GM23338 (cell line): ENCODE results near the gene PPP1R2B. TPM values are rescaled to one million over a fixed set of nuclear protein-coding genes. Genes with fewer than 3 reads are reported as not detected.
A peak's percentile ranks its signal among the peaks of the same experiment; 100 is the strongest.

Experiments used
- ATAC-seq: fragments of 200-7000 bp; cut with Tn5 transposase; 3 replicates; pipeline ENCODE4 v1.9.1; 2020
- DNase-seq: peaks from one replicate; pipeline ENCODE4 v3.0.0-alpha.2; 2015; ENCODE audit warnings: low spot score
- H2AFZ ChIP-seq: fragments of 200-600 bp; sonication (generic); 2 replicates; pipeline ENCODE4 v1.8.0; 2016; ENCODE audit warnings: antibody characterized with exemption, mild to moderate bottlenecking, moderate library complexity
- H3F3A ChIP-seq: fragments of 200-600 bp; sonication (generic); replicated peaks from 2 replicates; pipeline ENCODE4 v1.8.0; 2017; ENCODE audit warnings: antibody characterized with exemption, mixed run types, low read depth
- H3K27ac ChIP-seq: fragments of 200-600 bp; sonication (generic); 2 replicates; pipeline ENCODE4 v1.6.1; 2016; ENCODE audit warnings: low read depth
- H3K27me3 ChIP-seq: fragments of 200-600 bp; sonication (generic); 2 replicates; pipeline ENCODE4 v1.8.0; 2016; ENCODE audit warnings: mild to moderate bottlenecking, mixed run types, moderate library complexity; ENCODE audit not compliant: insufficient read depth
- H3K36me3 ChIP-seq: fragments of 200-600 bp; sonication (generic); 2 replicates; pipeline ENCODE4 v1.8.0; 2016; ENCODE audit warnings: mild to moderate bottlenecking; ENCODE audit not compliant: insufficient read depth
- H3K4me1 ChIP-seq: fragments of 200-600 bp; sonication (generic); 2 replicates; pipeline ENCODE4 v1.8.0; 2016; ENCODE audit warnings: mild to moderate bottlenecking, moderate library complexity; ENCODE audit not compliant: insufficient read depth
- H3K4me2 ChIP-seq: fragments of 200-600 bp; sonication (generic); 2 replicates; pipeline ENCODE4 v1.7.1; 2017; ENCODE audit warnings: mixed run types
- H3K4me3 ChIP-seq: fragments of 200-600 bp; sonication (generic); 2 replicates; pipeline ENCODE4 v1.6.1; 2016; ENCODE audit warnings: mixed run types
- H3K79me2 ChIP-seq: fragments of 200-600 bp; sonication (generic); replicated peaks from 2 replicates; pipeline ENCODE4 v1.8.0; 2017; ENCODE audit warnings: mild to moderate bottlenecking; ENCODE audit not compliant: insufficient read depth
- H3K9me2 ChIP-seq: fragments of 200-600 bp; sonication (generic); 2 replicates; pipeline ENCODE4 v1.8.0; 2017; ENCODE audit not compliant: insufficient read depth
- H4K20me1 ChIP-seq: fragments of 200-600 bp; sonication (generic); replicated peaks from 2 replicates; pipeline ENCODE4 v1.8.0; 2017; ENCODE audit warnings: mild to moderate bottlenecking; ENCODE audit not compliant: insufficient read depth
- H3K27ac Mint-ChIP-seq: 2 replicates; pipeline ENCODE4 v1.8.0; 2020; ENCODE audit warnings: inconsistent platforms, mild to moderate bottlenecking, moderate library complexity, mixed read lengths
- H3K27me3 Mint-ChIP-seq: 3 replicates; pipeline ENCODE4 v1.8.0; 2022; ENCODE audit warnings: low read depth, mild to moderate bottlenecking, moderate library complexity, mixed read lengths, inconsistent platforms; ENCODE audit not compliant: insufficient read depth, poor library complexity
- H3K36me3 Mint-ChIP-seq: 3 replicates; pipeline ENCODE4 v1.8.0; 2021; ENCODE audit warnings: low read depth, mild to moderate bottlenecking, inconsistent platforms, moderate library complexity, mixed read lengths
- H3K4me1 Mint-ChIP-seq: 3 replicates; pipeline ENCODE4 v1.8.0; 2020; ENCODE audit warnings: mild to moderate bottlenecking, inconsistent platforms, mixed read lengths
- H3K4me3 Mint-ChIP-seq: 3 replicates; pipeline ENCODE4 v1.8.0; 2021; ENCODE audit warnings: moderate library complexity, mild to moderate bottlenecking, inconsistent platforms, mixed read lengths
- H3K9me3 Mint-ChIP-seq: 3 replicates; pipeline ENCODE4 v1.8.0; 2020; ENCODE audit warnings: moderate library complexity, mild to moderate bottlenecking, inconsistent platforms, mixed read lengths
- CREB1 ChIP-seq: fragments of 250-450 bp; sonication (Bioruptor Pico); IDR thresholded peaks from 2 replicates; pipeline ENCODE4 v1.5.0; 2020; ENCODE audit warnings: low read depth, mild to moderate bottlenecking, moderate library complexity
- EZH2 ChIP-seq: fragments of 200-600 bp; sonication (generic); IDR thresholded peaks from one replicate; pipeline ENCODE4 v1.8.0; 2017; ENCODE audit warnings: antibody characterized with exemption, mild to moderate bottlenecking, low read depth; ENCODE audit not compliant: unreplicated experiment
- JUNB ChIP-seq: IDR thresholded peaks from one replicate; pipeline ENCODE4 v1.6.1; 2016; ENCODE audit warnings: antibody characterized with exemption; ENCODE audit not compliant: unreplicated experiment
- NANOG ChIP-seq: IDR thresholded peaks from 2 replicates; pipeline ENCODE4 v1.6.1; 2016; ENCODE audit warnings: antibody characterized with exemption, borderline replicate concordance
- POLR2AphosphoS5 ChIP-seq: IDR thresholded peaks from 2 replicates; pipeline ENCODE4 v1.6.1; 2016; ENCODE audit warnings: antibody characterized with exemption, low read depth
- STAT1 ChIP-seq: IDR thresholded peaks from one replicate; pipeline ENCODE4 v1.6.1; 2016; ENCODE audit warnings: antibody characterized with exemption; ENCODE audit not compliant: unreplicated experiment
- ZNF114 ChIP-seq: fragments of 250-450 bp; sonication (Bioruptor Pico); IDR thresholded peaks from 2 replicates; pipeline ENCODE4 v1.5.0; 2020; ENCODE audit warnings: mild to moderate bottlenecking, moderate library complexity
- polyA plus RNA-seq: library from polyadenylated mRNA; unstranded; fragments of >200 nt; fragmentation: Nextera tagmentation; extraction: Ambion mirVana; gene quantifications from 2 replicates; pipeline ENCODE4 v1.2.1, GENCODE V29; 2016
- total RNA-seq: library from RNA; depleted of rRNA; stranded (reverse); fragments of >200 nt; shearing (Covaris generic); gene quantifications from 2 replicates; pipeline ENCODE4 v1.2.3, GENCODE V29; 2014
- TF ChIP-seq, protein P1 (sequence below), 2 experiments: fragments of 200-600 bp in 1 of 2; sonication (generic) in 1 of 2; conservative IDR thresholded peaks; 2 replicates each; pipeline versions ENCODE4 v1.5.1 to v1.6.1; 2016 to 2017; ENCODE audit warnings: antibody characterized with exemption in 2 of 2, low read depth in 2 of 2, mild to moderate bottlenecking in 2 of 2, moderate library complexity in 1 of 2
- TF ChIP-seq, protein P2 (sequence below): fragments of 250-450 bp; sonication (Bioruptor Pico); IDR thresholded peaks from 2 replicates; pipeline ENCODE4 v1.5.0; 2020; ENCODE audit warnings: mild to moderate bottlenecking, moderate library complexity

PPP1R2B gene
- total and polyA plus RNA-seq, 2 experiments from 2014 or later = 0.11 to 0.21 TPM

- TF ChIP-seq, protein P1, sequence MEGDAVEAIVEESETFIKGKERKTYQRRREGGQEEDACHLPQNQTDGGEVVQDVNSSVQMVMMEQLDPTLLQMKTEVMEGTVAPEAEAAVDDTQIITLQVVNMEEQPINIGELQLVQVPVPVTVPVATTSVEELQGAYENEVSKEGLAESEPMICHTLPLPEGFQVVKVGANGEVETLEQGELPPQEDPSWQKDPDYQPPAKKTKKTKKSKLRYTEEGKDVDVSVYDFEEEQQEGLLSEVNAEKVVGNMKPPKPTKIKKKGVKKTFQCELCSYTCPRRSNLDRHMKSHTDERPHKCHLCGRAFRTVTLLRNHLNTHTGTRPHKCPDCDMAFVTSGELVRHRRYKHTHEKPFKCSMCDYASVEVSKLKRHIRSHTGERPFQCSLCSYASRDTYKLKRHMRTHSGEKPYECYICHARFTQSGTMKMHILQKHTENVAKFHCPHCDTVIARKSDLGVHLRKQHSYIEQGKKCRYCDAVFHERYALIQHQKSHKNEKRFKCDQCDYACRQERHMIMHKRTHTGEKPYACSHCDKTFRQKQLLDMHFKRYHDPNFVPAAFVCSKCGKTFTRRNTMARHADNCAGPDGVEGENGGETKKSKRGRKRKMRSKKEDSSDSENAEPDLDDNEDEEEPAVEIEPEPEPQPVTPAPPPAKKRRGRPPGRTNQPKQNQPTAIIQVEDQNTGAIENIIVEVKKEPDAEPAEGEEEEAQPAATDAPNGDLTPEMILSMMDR (conservative IDR thresholded peaks at IDR 0.05; ENCODE audit: low read depth in 2 of 2) = no peak
Observed at GRCh38 chr5:156824241-156824640, 25.9 kb upstream of the PPP1R2B start (continued).

DNA sequence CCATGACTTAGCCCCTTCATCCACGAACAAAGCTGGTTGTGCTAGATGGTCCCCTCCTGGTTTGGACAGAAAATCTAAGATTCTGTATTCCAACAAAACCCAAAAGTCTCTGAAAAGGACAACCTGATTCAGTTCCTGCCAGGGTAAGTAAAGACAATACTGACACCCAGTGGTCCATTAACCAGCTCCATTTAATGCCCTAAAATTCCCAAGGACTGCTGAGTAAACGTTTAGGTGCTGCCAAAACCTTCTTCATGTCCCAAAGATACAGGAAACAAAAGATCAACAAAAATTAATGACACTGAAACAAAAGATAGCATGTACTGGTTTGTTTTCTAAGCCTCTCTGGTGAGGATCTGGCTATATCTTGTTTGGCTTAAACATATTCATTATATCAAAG is 25.3 kb upstream of the PPP1R2B start:
- H3K27me3 Mint-ChIP-seq = peaks cover 5% of the 10 kb centered on the region
- Histone ChIP-seq H2AFZ (no peak overlapping the region), H3K9me2 (no peaks in the 10 kb centered on the region), H3F3A (no peaks in the 10 kb centered on the region), H3K27ac (no peak overlapping the region), H3K79me2 (no peaks in the 10 kb centered on the region), H3K4me1 (no peaks in the 10 kb centered on the region; the same call in 1 of the 2 replicates), H3K27me3 (no peaks in the 10 kb centered on the region), H3K4me3 (no peak overlapping the region), H4K20me1 (no peaks in the 10 kb centered on the region), H3K4me2 (no peak overlapping the region), H3K36me3 (no peaks in the 10 kb centered on the region)
- ATAC-seq (peak; percentile 88), DNase-seq (peak; percentile 81)
- peak overlapping the region; percentile 61; the same call in 1 of the 2 replicates for H3K27ac Mint-ChIP-seq
- H3K4me1 Mint-ChIP-seq = peaks cover 24% of the 10 kb centered on the region
- H3K36me3 Mint-ChIP-seq = peaks cover 6% of the 10 kb centered on the region; the same call in 1 of the 3 replicates
- TF ChIP-seq EZH2 (no peak), NANOG (no peak), CREB1 (CRISPR knock-in tag) (no peak), POLR2AphosphoS5 (no peak), STAT1 (no peak)
- TF ChIP-seq, protein P1 (conservative IDR thresholded peaks at IDR 0.05; ENCODE audit: low read depth in 2 of 2) = peak; percentile 83 to 91
- peaks cover 9% of the 10 kb centered on the region; the same call in 2 of the 3 replicates for H3K9me3 Mint-ChIP-seq
- H3K4me3 Mint-ChIP-seq = no peak overlapping the region

DNA sequence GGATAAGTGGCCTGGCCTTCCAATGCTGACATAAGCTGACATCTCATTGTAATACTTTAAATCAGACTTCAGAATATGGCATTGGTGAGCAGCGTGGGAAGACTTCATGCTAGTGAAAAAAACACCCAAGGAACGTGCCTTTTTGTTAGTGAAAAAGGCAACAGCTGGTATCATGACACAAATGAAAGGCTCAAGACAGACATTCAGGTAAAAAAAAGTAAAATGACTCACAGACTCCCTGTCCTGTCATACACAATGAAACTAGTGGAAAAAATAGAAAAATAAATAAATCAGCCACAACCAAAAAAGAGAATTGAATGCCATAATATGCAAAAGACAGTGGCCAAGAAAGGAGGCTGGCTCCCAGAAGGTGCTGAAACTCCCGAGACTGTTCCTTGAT is 24.4 kb upstream of the PPP1R2B start:
- H3K4me2 ChIP-seq = no peak overlapping the region
- peaks cover 17% of the 10 kb centered on the region; the same call in 2 of the 3 replicates for H3K4me1 Mint-ChIP-seq
- H4K20me1 ChIP-seq = no peaks in the 10 kb centered on the region
- TF ChIP-seq JUNB = no peak
- TF ChIP-seq, protein P2, sequence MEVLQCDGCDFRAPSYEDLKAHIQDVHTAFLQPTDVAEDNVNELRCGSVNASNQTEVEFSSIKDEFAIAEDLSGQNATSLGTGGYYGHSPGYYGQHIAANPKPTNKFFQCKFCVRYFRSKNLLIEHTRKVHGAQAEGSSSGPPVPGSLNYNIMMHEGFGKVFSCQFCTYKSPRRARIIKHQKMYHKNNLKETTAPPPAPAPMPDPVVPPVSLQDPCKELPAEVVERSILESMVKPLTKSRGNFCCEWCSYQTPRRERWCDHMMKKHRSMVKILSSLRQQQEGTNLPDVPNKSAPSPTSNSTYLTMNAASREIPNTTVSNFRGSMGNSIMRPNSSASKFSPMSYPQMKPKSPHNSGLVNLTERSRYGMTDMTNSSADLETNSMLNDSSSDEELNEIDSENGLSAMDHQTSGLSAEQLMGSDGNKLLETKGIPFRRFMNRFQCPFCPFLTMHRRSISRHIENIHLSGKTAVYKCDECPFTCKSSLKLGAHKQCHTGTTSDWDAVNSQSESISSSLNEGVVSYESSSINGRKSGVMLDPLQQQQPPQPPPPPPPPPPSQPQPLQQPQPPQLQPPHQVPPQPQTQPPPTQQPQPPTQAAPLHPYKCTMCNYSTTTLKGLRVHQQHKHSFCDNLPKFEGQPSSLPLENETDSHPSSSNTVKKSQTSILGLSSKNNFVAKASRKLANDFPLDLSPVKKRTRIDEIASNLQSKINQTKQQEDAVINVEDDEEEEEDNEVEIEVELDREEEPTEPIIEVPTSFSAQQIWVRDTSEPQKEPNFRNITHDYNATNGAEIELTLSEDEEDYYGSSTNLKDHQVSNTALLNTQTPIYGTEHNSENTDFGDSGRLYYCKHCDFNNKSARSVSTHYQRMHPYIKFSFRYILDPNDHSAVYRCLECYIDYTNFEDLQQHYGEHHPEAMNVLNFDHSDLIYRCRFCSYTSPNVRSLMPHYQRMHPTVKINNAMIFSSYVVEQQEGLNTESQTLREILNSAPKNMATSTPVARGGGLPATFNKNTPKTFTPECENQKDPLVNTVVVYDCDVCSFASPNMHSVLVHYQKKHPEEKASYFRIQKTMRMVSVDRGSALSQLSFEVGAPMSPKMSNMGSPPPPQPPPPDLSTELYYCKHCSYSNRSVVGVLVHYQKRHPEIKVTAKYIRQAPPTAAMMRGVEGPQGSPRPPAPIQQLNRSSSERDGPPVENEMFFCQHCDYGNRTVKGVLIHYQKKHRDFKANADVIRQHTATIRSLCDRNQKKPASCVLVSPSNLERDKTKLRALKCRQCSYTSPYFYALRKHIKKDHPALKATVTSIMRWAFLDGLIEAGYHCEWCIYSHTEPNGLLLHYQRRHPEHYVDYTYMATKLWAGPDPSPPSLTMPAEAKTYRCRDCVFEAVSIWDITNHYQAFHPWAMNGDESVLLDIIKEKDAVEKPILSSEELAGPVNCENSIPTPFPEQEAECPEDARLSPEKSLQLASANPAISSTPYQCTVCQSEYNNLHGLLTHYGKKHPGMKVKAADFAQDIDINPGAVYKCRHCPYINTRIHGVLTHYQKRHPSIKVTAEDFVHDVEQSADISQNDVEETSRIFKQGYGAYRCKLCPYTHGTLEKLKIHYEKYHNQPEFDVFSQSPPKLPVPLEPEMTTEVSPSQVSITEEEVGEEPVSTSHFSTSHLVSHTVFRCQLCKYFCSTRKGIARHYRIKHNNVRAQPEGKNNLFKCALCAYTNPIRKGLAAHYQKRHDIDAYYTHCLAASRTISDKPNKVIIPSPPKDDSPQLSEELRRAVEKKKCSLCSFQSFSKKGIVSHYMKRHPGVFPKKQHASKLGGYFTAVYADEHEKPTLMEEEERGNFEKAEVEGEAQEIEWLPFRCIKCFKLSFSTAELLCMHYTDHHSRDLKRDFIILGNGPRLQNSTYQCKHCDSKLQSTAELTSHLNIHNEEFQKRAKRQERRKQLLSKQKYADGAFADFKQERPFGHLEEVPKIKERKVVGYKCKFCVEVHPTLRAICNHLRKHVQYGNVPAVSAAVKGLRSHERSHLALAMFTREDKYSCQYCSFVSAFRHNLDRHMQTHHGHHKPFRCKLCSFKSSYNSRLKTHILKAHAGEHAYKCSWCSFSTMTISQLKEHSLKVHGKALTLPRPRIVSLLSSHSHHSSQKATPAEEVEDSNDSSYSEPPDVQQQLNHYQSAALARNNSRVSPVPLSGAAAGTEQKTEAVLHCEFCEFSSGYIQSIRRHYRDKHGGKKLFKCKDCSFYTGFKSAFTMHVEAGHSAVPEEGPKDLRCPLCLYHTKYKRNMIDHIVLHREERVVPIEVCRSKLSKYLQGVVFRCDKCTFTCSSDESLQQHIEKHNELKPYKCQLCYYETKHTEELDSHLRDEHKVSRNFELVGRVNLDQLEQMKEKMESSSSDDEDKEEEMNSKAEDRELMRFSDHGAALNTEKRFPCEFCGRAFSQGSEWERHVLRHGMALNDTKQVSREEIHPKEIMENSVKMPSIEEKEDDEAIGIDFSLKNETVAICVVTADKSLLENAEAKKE (CRISPR knock-in tag) = no peak
- no peak for TF ChIP-seq STAT1
- TF ChIP-seq ZNF114 (CRISPR knock-in tag) = no peak

More for the DNA sequence above, 24.4 kb upstream of the PPP1R2B start:
- no peaks in the 10 kb centered on the region for H3K27me3 ChIP-seq
- Mint-ChIP-seq H3K4me3 (no peak overlapping the region), H3K9me3 (peaks cover 9% of the 10 kb centered on the region; the same call in 1 of the 3 replicates), H3K27me3 (peaks cover 4% of the 10 kb centered on the region), H3K27ac (no peak overlapping the region), H3K36me3 (peaks cover 6% of the 10 kb centered on the region; the same call in 1 of the 3 replicates)
- H3K27ac ChIP-seq = no peak overlapping the region
- DNase-seq (no peak), ATAC-seq (no peak)
- no peaks in the 10 kb centered on the region for H3K36me3 ChIP-seq
- H3K4me1 ChIP-seq = no peaks in the 10 kb centered on the region; the same call in 1 of the 2 replicates
- no peaks in the 10 kb centered on the region for H3K79me2 ChIP-seq
- no peak overlapping the region for H3K4me3 ChIP-seq
- H2AFZ ChIP-seq = peak overlapping the region; percentile 61; the same call in 1 of the 2 replicates
- no peaks in the 10 kb centered on the region for H3K9me2 ChIP-seq
- no peaks in the 10 kb centered on the region for H3F3A ChIP-seq
